Right atrium auricular region (tissue), 2 donors: Measurements from ENCODE around the gene SH3BP4. TPM values are rescaled to one million over a fixed set of nuclear protein-coding genes. Genes with fewer than 3 reads are reported as not detected.

ENCODE experiments used
- DNase-seq: peaks from one replicate; pipeline ENCODE4 v3.0.0-alpha.2; 2019; ENCODE audit warnings: low spot score
- H3K27ac ChIP-seq, 2 donors: fragments of 200-600 bp; sonication (generic); 1 replicate in 1 of 2; 2 replicates in 1 of 2; pipeline ENCODE4 v1.5.1; 2016 to 2019
- H3K27me3 ChIP-seq, 2 donors: fragments of 200-600 bp; sonication (generic); one replicate each; pipeline versions ENCODE4 v1.5.1 to v1.6.0; 2017 to 2019
- H3K36me3 ChIP-seq: fragments of 200-600 bp; sonication (generic); one replicate; pipeline ENCODE4 v1.5.1; 2016
- H3K4me1 ChIP-seq, 2 donors: fragments of 200-600 bp; sonication (generic); one replicate each; pipeline versions ENCODE4 v1.5.1 to v1.6.0; 2017 to 2019
- H3K4me3 ChIP-seq, 2 donors: fragments of 200-600 bp; sonication (generic); 1 replicate in 1 of 2; 2 replicates in 1 of 2; pipeline ENCODE4 v1.5.1; 2017 to 2019; ENCODE audit warnings: mild to moderate bottlenecking in 1 of 2, moderate library complexity in 1 of 2
- H3K9me3 ChIP-seq, 2 donors: fragments of 200-600 bp; sonication (generic); one replicate each; pipeline ENCODE4 v1.5.1; 2019
- total RNA-seq, 2 donors: library from RNA; depleted of rRNA; stranded (reverse); fragments of >200 nt; gene quantifications; one replicate each; pipeline ENCODE4 v1.1.0, GENCODE V29; 2016
- TF ChIP-seq, protein P1 (sequence below), 2 donors: fragments of 200-600 bp; sonication (generic); IDR thresholded peaks; one replicate each; pipeline ENCODE4 v1.5.1; 2019; ENCODE audit warnings: antibody characterized with exemption in 2 of 2

Gene SH3BP4
- total RNA-seq, 2 donors from 2014 or later, result 27.2 to 34.5 TPM

GRCh38 chr2:235034265-235035118, 82.7 kb downstream of the SH3BP4 start:
- Histone ChIP-seq H3K4me1 (peaks cover 0 to 14% of the 10 kb centered on the region in 2 donors), H3K27me3 (no peaks in the 10 kb centered on the region), H3K4me3 (no peak overlapping the region), H3K9me3 (no peaks in the 10 kb centered on the region), H3K36me3 (peaks cover 5% of the 10 kb centered on the region), H3K27ac (no peak overlapping the region)
- DNase-seq, result no peak
- TF ChIP-seq, protein P1, sequence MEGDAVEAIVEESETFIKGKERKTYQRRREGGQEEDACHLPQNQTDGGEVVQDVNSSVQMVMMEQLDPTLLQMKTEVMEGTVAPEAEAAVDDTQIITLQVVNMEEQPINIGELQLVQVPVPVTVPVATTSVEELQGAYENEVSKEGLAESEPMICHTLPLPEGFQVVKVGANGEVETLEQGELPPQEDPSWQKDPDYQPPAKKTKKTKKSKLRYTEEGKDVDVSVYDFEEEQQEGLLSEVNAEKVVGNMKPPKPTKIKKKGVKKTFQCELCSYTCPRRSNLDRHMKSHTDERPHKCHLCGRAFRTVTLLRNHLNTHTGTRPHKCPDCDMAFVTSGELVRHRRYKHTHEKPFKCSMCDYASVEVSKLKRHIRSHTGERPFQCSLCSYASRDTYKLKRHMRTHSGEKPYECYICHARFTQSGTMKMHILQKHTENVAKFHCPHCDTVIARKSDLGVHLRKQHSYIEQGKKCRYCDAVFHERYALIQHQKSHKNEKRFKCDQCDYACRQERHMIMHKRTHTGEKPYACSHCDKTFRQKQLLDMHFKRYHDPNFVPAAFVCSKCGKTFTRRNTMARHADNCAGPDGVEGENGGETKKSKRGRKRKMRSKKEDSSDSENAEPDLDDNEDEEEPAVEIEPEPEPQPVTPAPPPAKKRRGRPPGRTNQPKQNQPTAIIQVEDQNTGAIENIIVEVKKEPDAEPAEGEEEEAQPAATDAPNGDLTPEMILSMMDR (IDR thresholded peaks at IDR 0.05), result no peak

DNA sequence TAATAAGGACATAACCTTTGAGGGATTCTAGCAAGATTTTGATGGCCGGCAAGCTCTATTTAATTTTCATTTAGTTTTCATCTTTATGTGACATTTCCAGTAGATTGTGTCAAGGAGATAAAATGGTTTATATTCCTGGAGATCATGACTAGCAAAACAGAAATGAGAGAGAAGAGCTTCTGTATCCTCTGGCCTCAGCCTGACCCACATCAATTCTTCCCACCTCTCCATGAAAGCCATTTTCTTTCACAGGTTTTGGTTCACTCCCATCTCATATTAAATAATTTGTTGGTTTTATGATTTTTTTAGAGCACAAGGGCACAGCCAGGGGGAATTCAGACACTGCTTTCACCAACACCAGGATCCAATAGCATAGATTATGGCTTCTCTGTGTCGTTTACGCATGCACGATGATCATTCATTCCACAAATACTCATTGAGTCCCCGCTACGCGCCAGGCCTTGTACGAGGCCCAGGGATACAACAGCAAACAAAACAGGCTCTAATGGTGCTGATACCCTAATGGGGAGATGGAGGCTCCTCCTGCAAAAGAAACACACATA, 85.9 kb downstream of the SH3BP4 start:
- DNase-seq, result no peak
- peaks cover 25% of the 10 kb centered on the region for H3K36me3 ChIP-seq
- H3K9me3 ChIP-seq, result no peaks in the 10 kb centered on the region
- H3K4me3 ChIP-seq, result no peak overlapping the region
- no peaks in the 10 kb centered on the region for H3K4me1 ChIP-seq
- H3K27ac ChIP-seq, result no peak overlapping the region
- no peaks in the 10 kb centered on the region for H3K27me3 ChIP-seq
- TF ChIP-seq, protein P1 (IDR thresholded peaks at IDR 0.05), result no peak

DNA sequence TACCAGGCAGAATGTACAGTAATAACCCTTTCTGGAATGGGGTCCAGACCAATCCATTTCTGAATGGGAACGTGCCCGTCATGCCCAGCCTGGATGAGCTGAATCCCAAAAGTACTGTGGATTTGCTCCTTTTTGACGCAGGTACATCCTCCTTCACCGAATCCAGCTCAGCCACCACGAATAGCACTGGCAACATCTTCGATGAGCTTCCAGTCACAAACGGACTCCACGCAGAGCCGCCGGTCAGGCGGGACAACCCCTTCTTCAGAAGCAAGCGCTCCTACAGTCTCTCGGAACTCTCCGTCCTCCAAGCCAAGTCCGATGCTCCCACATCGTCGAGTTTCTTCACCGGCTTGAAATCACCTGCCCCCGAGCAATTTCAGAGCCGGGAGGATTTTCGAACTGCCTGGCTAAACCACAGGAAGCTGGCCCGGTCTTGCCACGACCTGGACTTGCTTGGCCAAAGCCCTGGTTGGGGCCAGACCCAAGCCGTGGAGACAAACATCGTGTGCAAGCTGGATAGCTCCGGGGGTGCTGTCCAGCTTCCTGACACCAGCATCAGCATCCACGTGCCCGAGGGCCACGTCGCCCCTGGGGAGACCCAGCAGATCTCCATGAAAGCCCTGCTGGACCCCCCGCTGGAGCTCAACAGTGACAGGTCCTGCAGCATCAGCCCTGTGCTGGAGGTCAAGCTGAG, 89.6 kb downstream of the SH3BP4 start:
- TF ChIP-seq, protein P1 (IDR thresholded peaks at IDR 0.05), result no peak
- Histone ChIP-seq H3K27me3 (no peaks in the 10 kb centered on the region), H3K4me3 (no peak overlapping the region), H3K9me3 (no peaks in the 10 kb centered on the region), H3K4me1 (peaks cover 0 to 10% of the 10 kb centered on the region in 2 donors), H3K36me3 (peaks cover 29% of the 10 kb centered on the region), H3K27ac (no peak overlapping the region)
- DNase-seq, result no peak

GRCh38 chr2:235041918-235042575, 90.2 kb downstream of the SH3BP4 start:
- Histone ChIP-seq H3K27ac (no peak overlapping the region), H3K27me3 (no peaks in the 10 kb centered on the region), H3K4me1 (peaks cover 0 to 10% of the 10 kb centered on the region in 2 donors), H3K9me3 (no peaks in the 10 kb centered on the region), H3K4me3 (no peak overlapping the region), H3K36me3 (peaks cover 29% of the 10 kb centered on the region)
- no peak for DNase-seq
- TF ChIP-seq, protein P1 (IDR thresholded peaks at IDR 0.05), result no peak

- Histone ChIP-seq H3K4me3 (no peak overlapping the region), H3K36me3 (peaks cover 29% of the 10 kb centered on the region), H3K9me3 (no peaks in the 10 kb centered on the region), H3K27me3 (no peaks in the 10 kb centered on the region), H3K4me1 (peaks cover 0 to 17% of the 10 kb centered on the region in 2 donors), H3K27ac (no peak overlapping the region)
- TF ChIP-seq, protein P1 (IDR thresholded peaks at IDR 0.05), result no peak
- DNase-seq, result no peak
Measured at GRCh38 chr2:235042576-235043515, 91.0 kb downstream of the SH3BP4 start.
